HG02678 (cell line): ENCODE measurements around the gene PLEKHG4B.

Experiments
- ATAC-seq: cut with Tn5 transposase; IDR thresholded peaks from one replicate; pipeline ENCODE4 v1.9.1; 2021; ENCODE audit warnings: mild to moderate bottlenecking, moderate library complexity; ENCODE audit not compliant: unreplicated experiment

Gene PLEKHG4B

GRCh38 chr5:167982-168660 is 76.2 kb downstream of the PLEKHG4B start:
- ATAC-seq = no peak

GRCh38 chr5:169071-169727 is 77.2 kb downstream of the PLEKHG4B start:
- no peak for ATAC-seq

- ATAC-seq = no peak
These were observed 77.7 kb downstream of the PLEKHG4B start for GRCh38 chr5:169728-170094.

GRCh38 chr5:170971-171800 is 79.2 kb downstream of the PLEKHG4B start:
- ATAC-seq = no peak

GRCh38 chr5:171801-172331 is 79.9 kb downstream of the PLEKHG4B start:
- ATAC-seq = no peak

GRCh38 chr5:172421-172820 is 80.5 kb downstream of the PLEKHG4B start:
- no peak for ATAC-seq

- ATAC-seq = no peak
These were observed 80.9 kb downstream of the PLEKHG4B start for GRCh38 chr5:172841-173251.

GRCh38 chr5:173392-174290 is 81.7 kb downstream of the PLEKHG4B start:
- no peak for ATAC-seq

- no peak for ATAC-seq
These were observed 82.3 kb downstream of the PLEKHG4B start for GRCh38 chr5:174291-174600.

- no peak for ATAC-seq
These were observed 83.0 kb downstream of the PLEKHG4B start for GRCh38 chr5:174876-175465.

GRCh38 chr5:176296-176823 is 84.4 kb downstream of the PLEKHG4B start:
- no peak for ATAC-seq

- no peak for ATAC-seq
These were observed 86.1 kb downstream of the PLEKHG4B start for GRCh38 chr5:178110-178509.

GRCh38 chr5:179401-179800 is 87.4 kb downstream of the PLEKHG4B start:
- no peak for ATAC-seq

- no peak for ATAC-seq
These were observed 88.4 kb downstream of the PLEKHG4B start for GRCh38 chr5:180286-180918.

- no peak for ATAC-seq
These were observed 89.2 kb downstream of the PLEKHG4B start for GRCh38 chr5:181160-181559.

GRCh38 chr5:181566-181965 is 89.6 kb downstream of the PLEKHG4B start:
- no peak for ATAC-seq

GRCh38 chr5:182126-182525 is 90.2 kb downstream of the PLEKHG4B start:
- ATAC-seq = no peak

- ATAC-seq = no peak
These were observed 92.5 kb downstream of the PLEKHG4B start for GRCh38 chr5:184471-184870.
